Transverse colon (tissue), 4 donors: ENCODE measurements around the gene MYH10. TPM values are rescaled to one million over a fixed set of nuclear protein-coding genes. Genes with fewer than 3 reads are reported as not detected.

Source experiments
- DNase-seq: peaks from one replicate; pipeline ENCODE4 v3.0.0-alpha.2; 2019
- H3K27ac ChIP-seq, 4 donors: fragments of 200-600 bp; sonication (generic); 2 replicates each; pipeline ENCODE4 v1.5.1; 2016 to 2018; ENCODE audit warnings: inconsistent platforms in 4 of 4
- H3K27me3 ChIP-seq: fragments of 200-600 bp; sonication (generic); 2 replicates; pipeline ENCODE4 v1.5.1; 2017; ENCODE audit warnings: inconsistent platforms
- H3K36me3 ChIP-seq, 4 donors: fragments of 200-600 bp; sonication (generic); 2 replicates each; pipeline ENCODE4 v1.5.1; 2017 to 2019; ENCODE audit warnings: inconsistent platforms in 4 of 4
- H3K4me1 ChIP-seq, 4 donors: fragments of 200-600 bp; sonication (generic); 2 replicates each; pipeline ENCODE4 v1.5.1; 2017 to 2020; ENCODE audit warnings: inconsistent platforms in 4 of 4
- H3K4me3 ChIP-seq, 4 donors: fragments of 200-600 bp; sonication (generic); 1 replicate in 1 of 4; 2 replicates in 3 of 4; pipeline versions ENCODE4 v1.5.1 to v1.6.1; 2017 to 2019; ENCODE audit warnings: inconsistent platforms in 4 of 4
- H3K9me3 ChIP-seq, 2 donors: fragments of 200-600 bp; sonication (generic); 2 replicates each; pipeline ENCODE4 v1.5.1; 2017 to 2019; ENCODE audit warnings: inconsistent platforms in 2 of 2
- CTCF ChIP-seq, 5 experiments: fragments of 200-600 bp in 3 of 5; fragments of 450-650 bp in 2 of 5; sonication (generic) in 3 of 5; IDR thresholded peaks; 1 replicate in 2 of 5; 2 replicates in 3 of 5; pipeline ENCODE4 v1.5.1; 2016 to 2017; ENCODE audit warnings: antibody characterized with exemption in 5 of 5, inconsistent platforms in 3 of 5, mild to moderate bottlenecking in 2 of 5, moderate library complexity in 1 of 5
- EP300 ChIP-seq: sonication (generic); formaldehyde crosslinking; IDR thresholded peaks from one replicate; pipeline ENCODE4 v1.6.1; 2017; ENCODE audit warnings: antibody characterized with exemption, low read depth
- POLR2A ChIP-seq: fragments of 450-650 bp; IDR thresholded peaks from one replicate; pipeline ENCODE4 v1.6.1; 2016; ENCODE audit warnings: antibody characterized with exemption, mild to moderate bottlenecking, moderate library complexity
- POLR2AphosphoS5 ChIP-seq, 3 donors: sonication (generic); formaldehyde crosslinking; IDR thresholded peaks; one replicate each; pipeline ENCODE4 v1.6.1; 2016; ENCODE audit warnings: antibody characterized with exemption in 3 of 3
- WGBS, 2 donors: methylation state at CpG; one replicate each; pipeline ENCODE4 v1.1.5; 2018; ENCODE audit warnings: low coverage in 1 of 2; 5-methylcytosine and 5-hydroxymethylcytosine counted together
- in situ Hi-C, 4 donors: fragments of 200-750 bp; cut with MboI; loops; one replicate each; pipeline versions ENCODE4 v1.15.0 to v1.15.1; 2017; ENCODE audit warnings: low sequenced_read_pairs in 3 of 4, low pct_ligation_motif_present in 1 of 4, low pct_unique_long_range_greater_than_20kb in 1 of 4
- intact Hi-C: fragments of 100-400 bp; cut with DNase I; formaldehyde crosslinking; loops from one replicate; pipeline ENCODE4 v1.15.1; 2023; ENCODE audit warnings: low total_unique reads
- total RNA-seq, 4 donors: library from RNA; depleted of rRNA; stranded (reverse); fragments of >200 nt; gene quantifications; one replicate each; pipeline ENCODE4 v1.1.0, GENCODE V29; 2016

The MYH10 gene
- total RNA-seq, 4 donors from 2014 or later, result 3.7 to 71.2 (median 8.3) TPM

GRCh38 chr17:8470447-8471047, 160.0 kb downstream of the MYH10 start:
- peaks cover 0 to 34% (median 8%) of the 10 kb centered on the region in 4 donors for H3K36me3 ChIP-seq

GRCh38 chr17:8469964-8470363, 160.6 kb downstream of the MYH10 start:
- in situ Hi-C loops, result no loop called here
- no peaks in the 10 kb centered on the region for H3K27me3 ChIP-seq
- H3K36me3 ChIP-seq, result peaks cover 0 to 28% (median 6%) of the 10 kb centered on the region in 4 donors
- TF ChIP-seq POLR2AphosphoS5 (IDR thresholded peaks at IDR 0.05), result no peak
- no peak for TF ChIP-seq EP300
- no peak for TF ChIP-seq POLR2A
- WGBS, 2 donors, result 81 to 100% methylated on average over 1 to 12 of the region's 12 CpGs
- no peak overlapping the region for H3K4me3 ChIP-seq
- intact Hi-C loops, result no loop called here
- H3K4me1 ChIP-seq, result peaks cover 0 to 11% (median 3%) of the 10 kb centered on the region in 4 donors
- no peak for DNase-seq
- H3K9me3 ChIP-seq, result no peaks in the 10 kb centered on the region
- peak overlapping the region in 1 of 4 donors; percentile 8 for H3K27ac ChIP-seq

More at GRCh38 chr17:8470447-8471047, 160.0 kb downstream of the MYH10 start:
- peak overlapping the region in 1 of 4 donors; percentile 8 for H3K27ac ChIP-seq
- no peaks in the 10 kb centered on the region for H3K9me3 ChIP-seq
- 90% methylated on average over 2 to 20 of the region's 20 CpGs for WGBS, 2 donors
- H3K4me1 ChIP-seq, result peaks cover 0 to 10% (median 2%) of the 10 kb centered on the region in 4 donors
- no peaks in the 10 kb centered on the region for H3K27me3 ChIP-seq
- intact Hi-C loops (no loop called here), in situ Hi-C loops (no loop called here)
- no peak overlapping the region for H3K4me3 ChIP-seq
- no peak for TF ChIP-seq POLR2A
- no peak for DNase-seq

GRCh38 chr17:8468980-8469379, 161.5 kb downstream of the MYH10 start:
- no peaks in the 10 kb centered on the region for H3K9me3 ChIP-seq
- WGBS, 2 donors, result 93% methylated on average over 3 of the region's 3 CpGs; no CpG with 5 or more reads in 1 of the 2 donors
- TF ChIP-seq POLR2A (no peak), POLR2AphosphoS5 (IDR thresholded peaks at IDR 0.05) (no peak), EP300 (no peak)

GRCh38 chr17:8468127-8468526, 162.4 kb downstream of the MYH10 start:
- no peak for DNase-seq
- in situ Hi-C loops, result no loop called here
- no peak overlapping the region for H3K27ac ChIP-seq
- no peak overlapping the region for H3K4me3 ChIP-seq
- H3K36me3 ChIP-seq, result peaks cover 0 to 16% (median 7%) of the 10 kb centered on the region in 4 donors
- 67 to 87% methylated on average over 3 to 9 of the region's 9 CpGs for WGBS, 2 donors
- TF ChIP-seq EP300 (no peak), CTCF (IDR thresholded peaks at IDR 0.05) (no peak), POLR2A (no peak), POLR2AphosphoS5 (IDR thresholded peaks at IDR 0.05) (no peak)
- H3K4me1 ChIP-seq, result peaks cover 0 to 11% (median 3%) of the 10 kb centered on the region in 4 donors
- H3K9me3 ChIP-seq, result no peaks in the 10 kb centered on the region
- intact Hi-C loops, result no loop called here
- H3K27me3 ChIP-seq, result no peaks in the 10 kb centered on the region

More at GRCh38 chr17:8468980-8469379, 161.5 kb downstream of the MYH10 start:
- in situ Hi-C loops (no loop called here), intact Hi-C loops (no loop called here)
- Histone ChIP-seq H3K36me3 (peaks cover 0 to 18% (median 4%) of the 10 kb centered on the region in 4 donors), H3K27me3 (no peaks in the 10 kb centered on the region), H3K4me3 (no peak overlapping the region), H3K27ac (no peak overlapping the region), H3K4me1 (peaks cover 0 to 11% (median 3%) of the 10 kb centered on the region in 4 donors)
- DNase-seq, result no peak

GRCh38 chr17:8467527-8467926, 163.0 kb downstream of the MYH10 start:
- no peak overlapping the region for H3K4me3 ChIP-seq
- peaks cover 0 to 20% (median 10%) of the 10 kb centered on the region in 4 donors for H3K36me3 ChIP-seq
- H3K27ac ChIP-seq, result no peak overlapping the region
- no peak for DNase-seq
- TF ChIP-seq EP300 (no peak), POLR2A (no peak), POLR2AphosphoS5 (IDR thresholded peaks at IDR 0.05) (no peak), CTCF (IDR thresholded peaks at IDR 0.05) (no peak)
- peaks cover 0 to 11% (median 3%) of the 10 kb centered on the region in 4 donors for H3K4me1 ChIP-seq
- H3K9me3 ChIP-seq, result no peaks in the 10 kb centered on the region
- WGBS, 2 donors, result 73 to 75% methylated on average over 6 to 16 of the region's 16 CpGs
- intact Hi-C loops (no loop called here), in situ Hi-C loops (no loop called here)
- no peaks in the 10 kb centered on the region for H3K27me3 ChIP-seq
